HepG2 (cell line): ENCODE measurements around the gene CLP1. TPM values are rescaled to one million over a fixed set of nuclear protein-coding genes. Genes with fewer than 3 reads are reported as not detected.

Experiments used
- AKAP8 ChIP-seq: sonication (generic); formaldehyde crosslinking; IDR thresholded peaks from 2 replicates; pipeline ENCODE4 v1.5.1; 2020; ENCODE audit warnings: mild to moderate bottlenecking, missing genetic modification reagents
- ISX ChIP-seq: sonication (generic); formaldehyde crosslinking; conservative IDR thresholded peaks from 2 replicates; pipeline ENCODE4 v1.5.0; 2020; ENCODE audit warnings: missing genetic modification reagents
- KDM6A ChIP-seq: IDR thresholded peaks from 2 replicates; pipeline ENCODE4 v1.6.1; 2016; ENCODE audit warnings: low read depth
- KLF6 ChIP-seq: IDR thresholded peaks from 2 replicates; pipeline ENCODE4 v1.8.0; 2016; ENCODE audit warnings: missing biosample characterization, missing genetic modification reagents
- MIER3 ChIP-seq: IDR thresholded peaks from 2 replicates; pipeline ENCODE4 v1.6.1; 2016; ENCODE audit warnings: missing compliant biosample characterization, borderline replicate concordance
- SOX5 ChIP-seq: IDR thresholded peaks from 2 replicates; pipeline ENCODE4 v1.6.1; 2016; ENCODE audit warnings: borderline replicate concordance
- STAG1 ChIP-seq: sonication (generic); formaldehyde crosslinking; IDR thresholded peaks from 2 replicates; pipeline ENCODE4 v1.4.0; 2020; ENCODE audit warnings: missing genetic modification reagents
- STAT5B ChIP-seq: sonication (generic); formaldehyde crosslinking; IDR thresholded peaks from 2 replicates; pipeline ENCODE4 v1.4.0; 2020; ENCODE audit warnings: missing genetic modification reagents
- TEAD3 ChIP-seq: optimal IDR thresholded peaks from 2 replicates; pipeline ENCODE3; 2016; ENCODE audit warnings: borderline replicate concordance
- YY1 ChIP-seq: IDR thresholded peaks from 2 replicates; pipeline ENCODE4 v1.6.1; 2011; ENCODE audit warnings: low read length, low read depth, moderate library complexity, mild to moderate bottlenecking; ENCODE audit not compliant: insufficient read depth, insufficient replicate concordance
- ZNF839 ChIP-seq: sonication (generic); formaldehyde crosslinking; IDR thresholded peaks from 2 replicates; pipeline ENCODE4 v1.4.0; 2020; ENCODE audit warnings: missing genetic modification reagents, mild to moderate bottlenecking, borderline replicate concordance
- polyA plus RNA-seq, 8 experiments: library from polyadenylated mRNA; depleted of rRNA in 3 of 8; stranded (reverse) in 7 of 8; unstranded in 1 of 8; fragments of >200 nt; fragmentation: Illumina TruSeq in 4 of 8; extraction: Trizol in 4 of 8; gene quantifications; 2 replicates each; pipeline versions ENCODE4 v1.2.1 to v1.2.3, GENCODE V29; 2011 to 2016; ENCODE audit warnings: low read depth in 4 of 8, missing spikeins in 1 of 8, mixed read lengths in 1 of 8; ENCODE audit not compliant: insufficient read depth in 1 of 8
- total RNA-seq, 5 experiments: library from RNA; depleted of rRNA; stranded (reverse); fragments of >200 nt; fragmentation: Illumina TruSeq; extraction: Trizol; gene quantifications; 2 replicates each; pipeline ENCODE4 v1.2.3, GENCODE V29; 2016; ENCODE audit warnings: low read depth in 1 of 5
- TF ChIP-seq, protein P1 (sequence below), 2 experiments: IDR thresholded peaks; 2 replicates each; pipeline ENCODE4 v1.6.1; 2011 to 2012; ENCODE audit warnings: low read length in 2 of 2, borderline replicate concordance in 1 of 2, low read depth in 1 of 2, mild to moderate bottlenecking in 1 of 2, moderate library complexity in 1 of 2
- TF ChIP-seq, protein P2 (sequence below): sonication (generic); formaldehyde crosslinking; IDR thresholded peaks from 2 replicates; pipeline ENCODE4 v1.8.0; 2022; ENCODE audit warnings: mild to moderate bottlenecking, missing genetic modification reagents, moderate library complexity
- TF ChIP-seq, protein P3 (sequence below): sonication (generic); formaldehyde crosslinking; IDR thresholded peaks from 2 replicates; pipeline ENCODE4 v1.4.0; 2020; ENCODE audit warnings: mild to moderate bottlenecking, low read depth, missing genetic modification reagents
- TF ChIP-seq, protein P4 (sequence below): IDR thresholded peaks from 2 replicates; pipeline ENCODE4 v1.6.1; 2018; ENCODE audit warnings: missing genetic modification reagents
- TF ChIP-seq, protein P5 (sequence below): IDR thresholded peaks from 2 replicates; pipeline ENCODE4 v1.6.1; 2016; ENCODE audit warnings: missing biosample characterization, missing genetic modification reagents, low read depth

The CLP1 gene
- total and polyA plus RNA-seq, 2 of the 13 experiments (the other 11 are each of a cell fraction or from before 2014, with no cell fraction given): 14.6 to 24.8 TPM

DNA sequence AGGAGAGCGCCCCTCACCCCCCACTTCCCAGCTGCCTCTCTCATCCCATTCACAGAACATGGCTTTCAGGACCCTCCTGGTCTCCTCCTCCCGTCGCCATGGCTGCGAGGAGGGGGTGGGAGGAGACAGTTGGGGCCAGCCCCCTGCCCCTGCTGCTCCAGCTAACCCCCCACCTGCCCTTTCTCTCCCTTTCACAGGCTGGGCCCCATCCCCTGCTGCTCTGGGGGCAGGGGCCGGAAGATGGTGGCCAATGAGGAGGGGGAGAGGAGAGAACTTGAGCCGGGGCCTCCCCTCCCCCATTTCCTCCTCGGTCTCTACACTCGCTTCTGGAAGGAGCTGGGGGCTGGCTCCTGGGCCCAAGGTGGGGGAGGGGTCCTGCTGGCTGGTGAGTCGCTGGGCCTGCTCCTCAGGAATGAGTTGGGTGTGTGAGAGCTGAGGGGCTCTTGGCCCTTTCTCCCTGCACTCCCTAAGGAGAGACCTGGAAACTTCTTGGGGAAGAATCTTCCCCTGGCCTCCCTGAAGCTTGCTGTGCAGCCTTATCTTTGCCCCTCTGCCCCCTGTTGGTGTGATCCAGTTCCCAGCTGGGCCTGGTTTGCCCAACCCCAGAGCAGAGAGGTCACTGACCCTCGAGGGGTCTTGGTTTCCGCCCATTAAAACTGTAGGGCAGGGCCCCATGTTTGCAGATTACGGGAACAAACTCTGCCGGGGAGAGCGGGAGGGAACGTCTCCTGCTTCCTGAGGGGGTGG lies 18.1 kb upstream of the CLP1 start (continued):
- TF ChIP-seq, protein P1, sequence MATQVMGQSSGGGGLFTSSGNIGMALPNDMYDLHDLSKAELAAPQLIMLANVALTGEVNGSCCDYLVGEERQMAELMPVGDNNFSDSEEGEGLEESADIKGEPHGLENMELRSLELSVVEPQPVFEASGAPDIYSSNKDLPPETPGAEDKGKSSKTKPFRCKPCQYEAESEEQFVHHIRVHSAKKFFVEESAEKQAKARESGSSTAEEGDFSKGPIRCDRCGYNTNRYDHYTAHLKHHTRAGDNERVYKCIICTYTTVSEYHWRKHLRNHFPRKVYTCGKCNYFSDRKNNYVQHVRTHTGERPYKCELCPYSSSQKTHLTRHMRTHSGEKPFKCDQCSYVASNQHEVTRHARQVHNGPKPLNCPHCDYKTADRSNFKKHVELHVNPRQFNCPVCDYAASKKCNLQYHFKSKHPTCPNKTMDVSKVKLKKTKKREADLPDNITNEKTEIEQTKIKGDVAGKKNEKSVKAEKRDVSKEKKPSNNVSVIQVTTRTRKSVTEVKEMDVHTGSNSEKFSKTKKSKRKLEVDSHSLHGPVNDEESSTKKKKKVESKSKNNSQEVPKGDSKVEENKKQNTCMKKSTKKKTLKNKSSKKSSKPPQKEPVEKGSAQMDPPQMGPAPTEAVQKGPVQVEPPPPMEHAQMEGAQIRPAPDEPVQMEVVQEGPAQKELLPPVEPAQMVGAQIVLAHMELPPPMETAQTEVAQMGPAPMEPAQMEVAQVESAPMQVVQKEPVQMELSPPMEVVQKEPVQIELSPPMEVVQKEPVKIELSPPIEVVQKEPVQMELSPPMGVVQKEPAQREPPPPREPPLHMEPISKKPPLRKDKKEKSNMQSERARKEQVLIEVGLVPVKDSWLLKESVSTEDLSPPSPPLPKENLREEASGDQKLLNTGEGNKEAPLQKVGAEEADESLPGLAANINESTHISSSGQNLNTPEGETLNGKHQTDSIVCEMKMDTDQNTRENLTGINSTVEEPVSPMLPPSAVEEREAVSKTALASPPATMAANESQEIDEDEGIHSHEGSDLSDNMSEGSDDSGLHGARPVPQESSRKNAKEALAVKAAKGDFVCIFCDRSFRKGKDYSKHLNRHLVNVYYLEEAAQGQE (IDR thresholded peaks at IDR 0.05; ENCODE audit: borderline replicate concordance in 1 of 2, low read depth in 1 of 2, low read length in 2 of 2): no peak
- TF ChIP-seq STAG1 (CRISPR knock-in tag): no peak
- peak; percentile 40; the same call in 1 of the 2 replicates for TF ChIP-seq SOX5
- no peak for TF ChIP-seq MIER3
- TF ChIP-seq, protein P2, sequence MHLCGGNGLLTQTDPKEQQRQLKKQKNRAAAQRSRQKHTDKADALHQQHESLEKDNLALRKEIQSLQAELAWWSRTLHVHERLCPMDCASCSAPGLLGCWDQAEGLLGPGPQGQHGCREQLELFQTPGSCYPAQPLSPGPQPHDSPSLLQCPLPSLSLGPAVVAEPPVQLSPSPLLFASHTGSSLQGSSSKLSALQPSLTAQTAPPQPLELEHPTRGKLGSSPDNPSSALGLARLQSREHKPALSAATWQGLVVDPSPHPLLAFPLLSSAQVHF (CRISPR knock-in tag): no peak
- TF ChIP-seq KLF6 (CRISPR knock-in tag): no peak
- TF ChIP-seq, protein P3, sequence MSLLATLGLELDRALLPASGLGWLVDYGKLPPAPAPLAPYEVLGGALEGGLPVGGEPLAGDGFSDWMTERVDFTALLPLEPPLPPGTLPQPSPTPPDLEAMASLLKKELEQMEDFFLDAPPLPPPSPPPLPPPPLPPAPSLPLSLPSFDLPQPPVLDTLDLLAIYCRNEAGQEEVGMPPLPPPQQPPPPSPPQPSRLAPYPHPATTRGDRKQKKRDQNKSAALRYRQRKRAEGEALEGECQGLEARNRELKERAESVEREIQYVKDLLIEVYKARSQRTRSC (CRISPR knock-in tag): no peak
- no peak for TF ChIP-seq STAT5B (CRISPR knock-in tag)
- no peak for TF ChIP-seq ZNF839
- peak; percentile 50 for TF ChIP-seq YY1
- TF ChIP-seq TEAD3: peak; percentile 68
- TF ChIP-seq KDM6A (CRISPR knock-in tag): 0 out of 2 replicates have a peak, but pooled peaks have one; percentile 15
- no peak for TF ChIP-seq AKAP8 (CRISPR knock-in tag)
- no peak for TF ChIP-seq ISX (CRISPR knock-in tag)
- TF ChIP-seq, protein P4, sequence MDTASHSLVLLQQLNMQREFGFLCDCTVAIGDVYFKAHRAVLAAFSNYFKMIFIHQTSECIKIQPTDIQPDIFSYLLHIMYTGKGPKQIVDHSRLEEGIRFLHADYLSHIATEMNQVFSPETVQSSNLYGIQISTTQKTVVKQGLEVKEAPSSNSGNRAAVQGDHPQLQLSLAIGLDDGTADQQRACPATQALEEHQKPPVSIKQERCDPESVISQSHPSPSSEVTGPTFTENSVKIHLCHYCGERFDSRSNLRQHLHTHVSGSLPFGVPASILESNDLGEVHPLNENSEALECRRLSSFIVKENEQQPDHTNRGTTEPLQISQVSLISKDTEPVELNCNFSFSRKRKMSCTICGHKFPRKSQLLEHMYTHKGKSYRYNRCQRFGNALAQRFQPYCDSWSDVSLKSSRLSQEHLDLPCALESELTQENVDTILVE (CRISPR knock-in tag): no peak
- TF ChIP-seq, protein P5, sequence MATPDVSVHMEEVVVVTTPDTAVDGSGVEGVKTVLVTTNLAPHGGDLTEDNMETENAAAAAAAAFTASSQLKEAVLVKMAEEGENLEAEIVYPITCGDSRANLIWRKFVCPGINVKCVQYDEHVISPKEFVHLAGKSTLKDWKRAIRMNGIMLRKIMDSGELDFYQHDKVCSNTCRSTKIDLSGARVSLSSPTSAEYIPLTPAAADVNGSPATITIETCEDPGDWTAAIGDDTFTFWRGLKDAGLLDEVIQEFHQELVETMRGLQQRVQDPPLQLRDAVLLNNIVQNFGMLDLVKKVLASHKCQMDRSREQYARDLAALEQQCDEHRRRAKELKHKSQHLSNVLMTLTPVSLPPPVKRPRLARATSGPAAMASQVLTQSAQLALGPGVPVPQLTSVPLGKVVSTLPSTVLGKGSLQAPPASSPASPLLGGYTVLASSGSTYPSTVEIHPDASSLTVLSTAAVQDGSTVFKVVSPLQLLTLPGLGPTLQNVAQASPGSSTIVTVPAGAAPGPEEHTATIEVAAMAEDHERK (CRISPR knock-in tag): 0 out of 2 replicates have a peak, but pooled peaks have one; percentile 25
